ENCODE measurements around the gene RPN2. TPM values are rescaled to one million over a fixed set of nuclear protein-coding genes. Genes with fewer than 3 reads are reported as not detected.

RPN2 gene
- polyA plus RNA-seq, 1 experiment, result 834 TPM

GRCh38 chr20:37261714-37262113 lies 82.6 kb downstream of the RPN2 start, which contains the start of gene GHRH:
Gene GHRH (minus strand): TSS chr20:37261814. CDS start chr20:37256889, 4,925 bp downstream.
- no peak for TF ChIP-seq CTCF (IDR thresholded peaks at IDR 0.05; ENCODE audit: insufficient read depth, low read depth, low read length)
- POLR2A ChIA-PET, result no interaction called here
- Histone ChIP-seq H3K4me3 (ENCODE audit: low read depth, low read length) (no peak within 1 kb of the TSS), H3K27me3 (ENCODE audit: control insufficient read depth, insufficient read depth, low read length) (peaks cover 19% of the 10 kb centered on the region), H3K36me3 (ENCODE audit: control insufficient read depth, insufficient read depth, low read length) (no peaks in the 10 kb centered on the region)
- DNase-seq (ENCODE audit: low read depth), result no peak
- CTCF ChIA-PET, result interaction anchor here (1.6 kb wide), 2 partner anchors 59 to 66 kb away, joined by 4 to 5 read pairs; no protein-coding TSS in a partner anchor

- ChIA-PET CTCF (interaction anchor here (1.3 to 1.6 kb wide), 3 partner anchors 60 to 278 kb away, joined by 3 to 5 read pairs (median 4); no protein-coding TSS in a partner anchor), POLR2A (no interaction called here)
- no peak for TF ChIP-seq CTCF (IDR thresholded peaks at IDR 0.05; ENCODE audit: insufficient read depth, low read depth, low read length)
- Histone ChIP-seq H3K36me3 (ENCODE audit: control insufficient read depth, insufficient read depth, low read length) (no peaks in the 10 kb centered on the region), H3K4me3 (ENCODE audit: low read depth, low read length) (no peak overlapping the region), H3K27me3 (ENCODE audit: control insufficient read depth, insufficient read depth, low read length) (peaks cover 19% of the 10 kb centered on the region)
- no peak for DNase-seq (ENCODE audit: low read depth)
Measured at GRCh38 chr20:37262505-37262904, 83.4 kb downstream of the RPN2 start.

- DNase-seq (ENCODE audit: low read depth), result no peak
- Histone ChIP-seq H3K27me3 (ENCODE audit: control insufficient read depth, insufficient read depth, low read length) (peaks cover 16% of the 10 kb centered on the region), H3K36me3 (ENCODE audit: control insufficient read depth, insufficient read depth, low read length) (no peaks in the 10 kb centered on the region), H3K4me3 (ENCODE audit: low read depth, low read length) (no peak overlapping the region)
- CTCF ChIA-PET, result interaction anchor here (0.6 to 2.6 kb wide), 5 partner anchors 11 to 277 kb away, joined by 3 to 8 read pairs (median 4); no protein-coding TSS in a partner anchor
- POLR2A ChIA-PET, result no interaction called here
- no peak for TF ChIP-seq CTCF (IDR thresholded peaks at IDR 0.05; ENCODE audit: insufficient read depth, low read depth, low read length)
Measured at GRCh38 chr20:37263686-37264085, 84.6 kb downstream of the RPN2 start.

GRCh38 chr20:37265152-37265551 lies 86.0 kb downstream of the RPN2 start:
- no peak for TF ChIP-seq CTCF (IDR thresholded peaks at IDR 0.05; ENCODE audit: insufficient read depth, low read depth, low read length)
- H3K27me3 ChIP-seq (ENCODE audit: control insufficient read depth, insufficient read depth, low read length), result peaks cover 11% of the 10 kb centered on the region
- CTCF ChIA-PET, result interaction anchor here (1.1 to 2.6 kb wide), 6 partner anchors 18 to 299 kb away, joined by 3 to 8 read pairs (median 5); no protein-coding TSS in a partner anchor
- no peak for DNase-seq (ENCODE audit: low read depth)
- H3K4me3 ChIP-seq (ENCODE audit: low read depth, low read length), result no peak overlapping the region
- POLR2A ChIA-PET, result no interaction called here
- no peaks in the 10 kb centered on the region for H3K36me3 ChIP-seq (ENCODE audit: control insufficient read depth, insufficient read depth, low read length)

- TF ChIP-seq CTCF (IDR thresholded peaks at IDR 0.05; ENCODE audit: insufficient read depth, low read depth, low read length), result no peak
- no peak for DNase-seq (ENCODE audit: low read depth)
- POLR2A ChIA-PET, result no interaction called here
Measured at GRCh38 chr20:37266940-37267666, 88.0 kb downstream of the RPN2 start.

More at GRCh38 chr20:37266940-37267666, 88.0 kb downstream of the RPN2 start:
- Histone ChIP-seq H3K4me3 (ENCODE audit: low read depth, low read length) (no peak overlapping the region), H3K36me3 (ENCODE audit: control insufficient read depth, insufficient read depth, low read length) (no peaks in the 10 kb centered on the region), H3K27me3 (ENCODE audit: control insufficient read depth, insufficient read depth, low read length) (0 out of 2 replicates have a peak, but pooled peaks cover 4% of the 10 kb centered on the region)
- CTCF ChIA-PET, result interaction anchor here (0.7 to 6.6 kb wide), 7 partner anchors 9 to 297 kb away, joined by 3 to 74 read pairs (median 4); no protein-coding TSS in a partner anchor
